Stimulated activated memory B cell treated with anti-CD40 and anti-IgM and Interleukin-4, amounts not matched to agents 10 μg/mL and 1 μg/mL and 100 μg/mL, for 72 hours (primary cell): ENCODE results near the gene GBGT1.
A peak's percentile ranks its signal among the peaks of the same experiment; 100 is the strongest.

Source experiments
- ATAC-seq: fragments of 150-1000 bp; cut with Tn5 transposase; 2 replicates; pipeline ENCODE4 v1.10.0; 2021
- H3K27ac Mint-ChIP-seq: one replicate; pipeline ENCODE4 v1.8.0; 2022; ENCODE audit warnings: mild to moderate bottlenecking, mixed read lengths
- H3K27me3 Mint-ChIP-seq: one replicate; pipeline ENCODE4 v1.8.0; 2022; ENCODE audit warnings: mixed read lengths
- H3K36me3 Mint-ChIP-seq: one replicate; pipeline ENCODE4 v1.8.0; 2022; ENCODE audit warnings: mixed read lengths
- H3K4me1 Mint-ChIP-seq: one replicate; pipeline ENCODE4 v1.8.0; 2022; ENCODE audit warnings: mixed read lengths
- H3K4me3 Mint-ChIP-seq: one replicate; pipeline ENCODE4 v1.8.0; 2022; ENCODE audit warnings: mild to moderate bottlenecking, moderate library complexity, mixed read lengths
- H3K9me3 Mint-ChIP-seq: one replicate; pipeline ENCODE4 v1.8.0; 2022; ENCODE audit warnings: mixed read lengths

The GBGT1 gene

DNA sequence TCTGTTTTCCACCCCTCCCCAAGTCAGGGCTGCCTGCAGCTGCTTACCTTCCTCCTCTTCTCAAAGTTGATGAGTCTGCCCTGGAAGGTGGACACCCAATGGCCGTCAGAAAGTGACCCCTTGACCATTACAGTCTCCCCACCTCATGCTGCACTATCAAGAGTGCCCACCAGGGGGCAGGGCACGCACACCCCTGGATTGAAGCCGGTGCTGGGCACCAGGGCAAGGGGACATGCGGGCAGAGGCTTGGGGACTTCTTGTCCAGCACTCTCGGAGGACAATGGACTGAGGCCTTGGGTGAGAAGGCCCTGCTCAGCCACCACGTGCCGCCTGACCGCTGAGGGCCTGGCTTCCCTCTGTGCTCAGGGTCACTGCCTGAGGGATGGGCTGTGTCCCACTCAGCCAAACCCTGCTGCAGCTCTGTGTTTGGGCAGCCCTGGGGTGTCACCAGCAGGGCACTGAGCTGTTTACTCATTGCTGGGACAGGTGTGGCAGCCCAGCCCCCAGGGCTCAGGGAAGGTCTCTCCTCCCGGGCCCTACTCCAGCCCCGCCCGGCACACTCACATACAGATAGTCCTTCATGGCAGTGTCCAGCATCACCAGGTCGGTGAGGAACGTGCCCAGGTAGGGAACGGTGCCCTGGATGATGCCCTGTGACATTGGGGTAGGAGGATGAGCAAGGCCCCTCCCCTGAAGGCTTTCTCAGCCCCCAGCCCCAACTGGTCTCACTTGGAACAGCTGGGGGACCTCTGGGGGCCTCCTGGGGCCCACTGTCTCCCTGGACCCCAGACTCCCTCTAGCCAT is 60.3 kb downstream of the GBGT1 start:
- H3K36me3 Mint-ChIP-seq: peaks cover 78% of the 10 kb centered on the region
- H3K27ac Mint-ChIP-seq: no peak overlapping the region
- H3K27me3 Mint-ChIP-seq: no peaks in the 10 kb centered on the region
- no peak overlapping the region for H3K4me3 Mint-ChIP-seq
- no peaks in the 10 kb centered on the region for H3K9me3 Mint-ChIP-seq
- H3K4me1 Mint-ChIP-seq: no peaks in the 10 kb centered on the region
- ATAC-seq: peak; percentile 67
